HG03045 (cell line): ENCODE measurements around the gene ITGA8.
"Not testable (repeated sequence)": the region's sequence is repeated elsewhere in the genome, so short reads cannot be mapped to it uniquely, and the experiment has no call there.

Source experiments
- ATAC-seq: cut with Tn5 transposase; IDR thresholded peaks from one replicate; pipeline ENCODE4 v1.9.1; 2021; ENCODE audit warnings: mild to moderate bottlenecking, moderate library complexity; ENCODE audit not compliant: unreplicated experiment

Gene ITGA8

GRCh38 chr10:15690031-15690430, 29.7 kb downstream of the ITGA8 start:
- no peak for ATAC-seq

- ATAC-seq, result no peak
Observed at GRCh38 chr10:15684768-15685167, 35.0 kb downstream of the ITGA8 start.

- ATAC-seq, result no peak
Observed at GRCh38 chr10:15681076-15681475, 38.6 kb downstream of the ITGA8 start.

GRCh38 chr10:15678851-15679250, 40.9 kb downstream of the ITGA8 start:
- no peak for ATAC-seq

- ATAC-seq, result no peak
Observed at GRCh38 chr10:15672469-15672868, 47.3 kb downstream of the ITGA8 start.

- no peak for ATAC-seq
Observed at GRCh38 chr10:15670880-15671279, 48.8 kb downstream of the ITGA8 start.

GRCh38 chr10:15661574-15661973, 58.1 kb downstream of the ITGA8 start:
- no peak for ATAC-seq

- ATAC-seq, result no peak
Observed at GRCh38 chr10:15660990-15661389, 58.7 kb downstream of the ITGA8 start.

- no peak for ATAC-seq
Observed at GRCh38 chr10:15658069-15658702, 61.5 kb downstream of the ITGA8 start.

- no peak for ATAC-seq
Observed at GRCh38 chr10:15652757-15653156, 67.0 kb downstream of the ITGA8 start.

GRCh38 chr10:15652117-15652516, 67.6 kb downstream of the ITGA8 start:
- no peak for ATAC-seq

- ATAC-seq, result no peak
Observed at GRCh38 chr10:15651175-15651574, 68.5 kb downstream of the ITGA8 start.

- ATAC-seq, result no peak
Observed at GRCh38 chr10:15642095-15642494, 77.6 kb downstream of the ITGA8 start.

GRCh38 chr10:15640536-15641085, 79.1 kb downstream of the ITGA8 start:
- no peak for ATAC-seq

- ATAC-seq, result no peak
Observed at GRCh38 chr10:15636446-15636845, 83.3 kb downstream of the ITGA8 start.

- ATAC-seq, result no peak
Observed at GRCh38 chr10:15632456-15633091, 87.1 kb downstream of the ITGA8 start.

GRCh38 chr10:15631205-15631604, 88.5 kb downstream of the ITGA8 start:
- not testable (repeated sequence) for ATAC-seq

GRCh38 chr10:15630353-15630752, 89.4 kb downstream of the ITGA8 start:
- ATAC-seq, result no peak

- no peak for ATAC-seq
Observed at GRCh38 chr10:15627617-15628196, 92.0 kb downstream of the ITGA8 start.

GRCh38 chr10:15626937-15627336, 92.8 kb downstream of the ITGA8 start:
- ATAC-seq, result no peak

GRCh38 chr10:15625261-15625660, 94.5 kb downstream of the ITGA8 start:
- no peak for ATAC-seq
